AG09309 (cell line): ENCODE measurements around the gene NEGR1.

ENCODE experiments used
- DNase-seq: peaks from one replicate; pipeline ENCODE4 v3.0.0-alpha.2; 2010; ENCODE audit warnings: low read depth
- H3K4me3 ChIP-seq: 2 replicates; pipeline ENCODE4 v1.5.1; 2011; ENCODE audit warnings: mild to moderate bottlenecking, low read depth, low read length, moderate library complexity; ENCODE audit not compliant: control insufficient read depth
- CTCF ChIP-seq: IDR thresholded peaks from 2 replicates; pipeline ENCODE4 v1.5.1; 2011; ENCODE audit warnings: mild to moderate bottlenecking, low read depth, low read length, inconsistent platforms; ENCODE audit not compliant: insufficient read depth, control insufficient read depth; ENCODE audit errors: missing control alignments

Gene NEGR1

DNA sequence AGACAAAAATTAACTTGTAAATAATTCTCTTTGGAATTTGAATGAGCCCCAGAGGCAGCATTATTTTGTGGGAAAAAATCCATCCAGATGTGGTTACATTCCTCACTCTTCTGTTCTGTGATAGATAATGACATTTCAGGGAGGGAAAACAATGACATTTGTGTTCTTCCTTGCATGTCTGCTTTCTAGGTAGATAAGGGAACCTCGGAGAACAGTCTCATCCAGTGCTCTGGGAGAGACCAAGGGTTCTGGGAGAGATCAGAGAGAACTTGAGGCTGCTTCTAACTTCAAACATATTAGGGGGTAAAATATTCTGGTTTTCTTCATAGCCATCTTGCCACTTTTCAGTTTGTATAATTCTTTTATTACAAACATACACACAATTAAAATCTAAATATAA lies 269.2 kb downstream of the NEGR1 start:
- no peak for DNase-seq
- H3K4me3 ChIP-seq: no peak overlapping the region
- TF ChIP-seq CTCF: no peak

GRCh38 chr1:72011721-72012120 lies 270.6 kb downstream of the NEGR1 start:
- DNase-seq: no peak
- TF ChIP-seq CTCF: no peak
- H3K4me3 ChIP-seq: no peak overlapping the region

GRCh38 chr1:72010094-72010431 lies 272.3 kb downstream of the NEGR1 start:
- no peak overlapping the region for H3K4me3 ChIP-seq
- DNase-seq: no peak
- TF ChIP-seq CTCF: no peak

GRCh38 chr1:72009173-72010093 lies 272.9 kb downstream of the NEGR1 start:
- H3K4me3 ChIP-seq: no peak overlapping the region
- DNase-seq: no peak
- no peak for TF ChIP-seq CTCF

DNA sequence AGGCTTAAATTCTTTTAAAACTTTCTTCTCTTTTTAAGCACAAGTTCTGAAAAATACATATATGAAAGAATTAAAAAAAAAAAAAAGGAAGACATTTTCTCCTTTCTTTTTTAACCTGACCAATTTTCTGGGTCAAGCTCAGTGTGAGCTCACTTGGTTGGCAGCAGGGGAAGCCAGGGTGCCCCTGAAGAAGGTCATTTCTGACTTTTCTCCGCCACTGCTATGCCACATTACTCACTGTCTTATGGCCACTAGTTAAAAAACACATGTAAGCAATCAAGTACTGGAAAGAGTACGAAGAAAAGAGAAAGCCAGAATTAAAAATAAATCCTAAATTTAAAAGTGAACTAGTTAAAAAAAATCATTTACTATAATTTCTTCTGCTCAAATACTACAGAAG lies 275.0 kb downstream of the NEGR1 start:
- TF ChIP-seq CTCF: no peak
- no peak for DNase-seq
- no peak overlapping the region for H3K4me3 ChIP-seq

DNA sequence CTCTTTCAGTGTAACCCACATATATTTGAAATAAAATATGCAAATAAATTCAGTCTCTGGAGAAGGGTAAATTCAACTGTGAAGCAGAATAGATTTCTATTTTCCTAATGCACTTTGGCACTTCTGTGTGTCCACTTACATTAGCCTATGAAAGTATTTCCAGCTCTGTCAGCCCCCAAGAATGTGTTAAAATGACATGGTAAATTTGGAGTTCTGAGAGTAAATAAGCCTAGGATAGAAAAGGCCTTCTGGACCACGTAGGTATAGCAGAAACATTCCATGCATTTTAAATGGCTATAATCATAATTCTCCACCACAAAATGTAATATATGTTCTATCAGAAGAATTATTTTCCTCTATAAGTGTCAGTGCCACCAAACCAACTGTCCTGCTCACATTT lies 276.2 kb downstream of the NEGR1 start:
- DNase-seq: no peak
- no peak for TF ChIP-seq CTCF

More for the DNA sequence above, 276.2 kb downstream of the NEGR1 start:
- H3K4me3 ChIP-seq: no peak overlapping the region
